COLO668 (cell line): ENCODE results near the gene EML4.

Source experiments
- DNase-seq: peaks from one replicate; lab custom pipeline; 2025; ENCODE audit not compliant: unreplicated experiment; lab: John Stamatoyannopoulos, UW

Gene EML4

GRCh38 chr2:42298996-42299754 lies 130.0 kb downstream of the EML4 start:
- no peak for DNase-seq

GRCh38 chr2:42300527-42300926 lies 131.4 kb downstream of the EML4 start:
- no peak for DNase-seq

- no peak for DNase-seq
Observed at GRCh38 chr2:42303252-42303651, 134.1 kb downstream of the EML4 start.

GRCh38 chr2:42304059-42304713 lies 135.0 kb downstream of the EML4 start:
- DNase-seq = no peak

GRCh38 chr2:42307180-42307579 lies 138.0 kb downstream of the EML4 start:
- no peak for DNase-seq

GRCh38 chr2:42309366-42309765 lies 140.2 kb downstream of the EML4 start:
- no peak for DNase-seq

- no peak for DNase-seq
Observed at GRCh38 chr2:42310007-42310515, 140.9 kb downstream of the EML4 start.

GRCh38 chr2:42312106-42312505 lies 143.0 kb downstream of the EML4 start:
- no peak for DNase-seq

- no peak for DNase-seq
Observed at GRCh38 chr2:42314892-42315468, 145.8 kb downstream of the EML4 start.

GRCh38 chr2:42315844-42316470 lies 146.8 kb downstream of the EML4 start:
- no peak for DNase-seq

GRCh38 chr2:42316910-42317309 lies 147.8 kb downstream of the EML4 start:
- DNase-seq = no peak

GRCh38 chr2:42317486-42317885 lies 148.3 kb downstream of the EML4 start:
- no peak for DNase-seq

- DNase-seq = no peak
Observed at GRCh38 chr2:42317945-42318344, 148.8 kb downstream of the EML4 start.

GRCh38 chr2:42319265-42319664 lies 150.1 kb downstream of the EML4 start:
- DNase-seq = no peak

GRCh38 chr2:42321452-42322064 lies 152.4 kb downstream of the EML4 start:
- DNase-seq = no peak

- DNase-seq = no peak
Observed at GRCh38 chr2:42324244-42324643, 155.1 kb downstream of the EML4 start.

GRCh38 chr2:42324949-42325348 lies 155.8 kb downstream of the EML4 start:
- no peak for DNase-seq

GRCh38 chr2:42325609-42326008 lies 156.5 kb downstream of the EML4 start:
- no peak for DNase-seq

- DNase-seq = peak; percentile 9
Observed at GRCh38 chr2:42327125-42327524, 158.0 kb downstream of the EML4 start.

- no peak for DNase-seq
Observed at GRCh38 chr2:42328148-42328833, 159.1 kb downstream of the EML4 start.

GRCh38 chr2:42328923-42329322 lies 159.8 kb downstream of the EML4 start:
- DNase-seq = no peak
